GM18526 (cell line): Measurements from ENCODE around the gene MFSD2A.

Source experiments
- POLR2A ChIP-seq: IDR thresholded peaks from 3 replicates; pipeline ENCODE4 v1.6.1; 2011; ENCODE audit not compliant: insufficient read length; ENCODE audit errors: extremely low read depth

The MFSD2A gene

GRCh38 chr1:39980555-39981313 lies 25.8 kb downstream of the MFSD2A start:
- no peak for TF ChIP-seq POLR2A

DNA sequence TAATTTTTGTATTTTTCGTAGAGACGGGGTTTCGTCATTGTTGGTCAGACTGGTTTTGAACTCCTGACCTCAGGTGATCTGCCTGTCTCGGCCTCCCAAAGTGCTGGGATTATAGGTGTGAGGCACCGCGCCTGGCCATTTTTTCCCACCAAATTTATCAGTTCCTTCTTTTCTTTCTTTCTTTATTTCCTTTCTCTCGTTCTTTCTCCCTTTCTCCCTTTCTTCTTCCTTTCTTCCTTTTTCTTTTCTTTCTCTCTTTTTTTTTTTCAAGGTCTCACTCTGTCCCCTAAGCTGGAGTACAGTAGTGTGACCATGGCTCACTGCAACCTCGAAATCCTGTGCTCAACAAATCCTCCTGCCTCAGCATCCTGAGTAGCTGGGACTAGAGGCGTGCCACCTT lies 26.4 kb downstream of the MFSD2A start:
- TF ChIP-seq POLR2A = no peak

DNA sequence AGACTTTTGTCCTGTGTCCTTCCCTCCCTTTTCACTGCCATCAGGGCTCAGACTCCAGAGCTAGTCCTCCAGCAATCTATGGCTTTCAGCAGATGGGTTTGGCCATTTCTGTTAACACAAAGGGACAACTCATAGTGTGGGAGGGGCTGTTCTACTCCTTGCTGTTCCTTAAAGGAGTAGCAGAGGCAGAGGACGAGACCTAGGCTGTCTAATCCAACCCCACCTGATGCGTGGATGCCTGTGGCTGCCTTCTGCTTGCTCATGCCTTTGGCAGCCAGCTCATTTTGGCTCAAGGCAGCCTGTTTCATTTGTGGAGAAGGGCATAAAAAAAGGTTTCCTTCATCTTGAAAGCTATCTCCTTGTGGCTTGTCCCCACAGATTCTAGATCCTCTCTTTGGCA lies 27.0 kb downstream of the MFSD2A start:
- TF ChIP-seq POLR2A = no peak

DNA sequence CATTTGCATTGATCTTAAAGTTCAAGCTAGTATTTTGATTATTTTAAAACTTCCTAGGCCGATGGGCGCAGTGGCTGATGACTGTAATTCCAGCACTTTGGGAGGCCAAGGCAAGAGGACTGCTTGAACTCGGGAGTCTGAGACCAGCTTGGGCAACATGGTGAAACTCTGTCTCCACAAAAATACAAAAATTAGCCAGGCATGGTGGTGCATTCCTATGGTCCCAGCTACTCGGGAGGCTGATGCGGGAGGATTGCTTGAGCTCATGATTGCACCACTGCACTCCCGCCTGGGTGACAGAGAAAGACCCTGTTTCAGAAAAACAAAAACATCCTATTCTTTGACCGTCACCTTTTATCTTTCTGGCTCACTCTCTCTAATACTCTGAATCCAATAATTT lies 30.0 kb downstream of the MFSD2A start:
- no peak for TF ChIP-seq POLR2A

DNA sequence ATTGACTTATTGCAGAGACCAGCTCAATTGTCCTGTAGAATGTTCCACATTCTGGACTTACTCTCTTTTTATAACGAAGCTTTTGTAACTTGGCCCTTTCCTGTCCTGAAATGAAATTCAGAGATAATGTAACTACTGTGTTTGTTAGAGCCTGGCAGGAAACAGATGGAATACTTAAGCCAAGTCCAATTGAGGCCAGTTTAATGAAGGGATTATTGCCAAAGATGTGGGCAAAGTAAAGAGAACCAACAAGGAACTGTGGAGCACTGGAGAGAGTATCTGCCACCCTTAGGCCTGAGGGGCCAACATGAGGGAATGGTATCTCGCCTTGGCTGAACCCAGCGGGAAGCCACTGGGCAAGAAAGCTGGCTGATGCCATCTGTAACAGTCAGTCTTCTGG lies 32.9 kb downstream of the MFSD2A start:
- TF ChIP-seq POLR2A = no peak

- no peak for TF ChIP-seq POLR2A
Measured at GRCh38 chr1:39988618-39989343, 33.8 kb downstream of the MFSD2A start.

DNA sequence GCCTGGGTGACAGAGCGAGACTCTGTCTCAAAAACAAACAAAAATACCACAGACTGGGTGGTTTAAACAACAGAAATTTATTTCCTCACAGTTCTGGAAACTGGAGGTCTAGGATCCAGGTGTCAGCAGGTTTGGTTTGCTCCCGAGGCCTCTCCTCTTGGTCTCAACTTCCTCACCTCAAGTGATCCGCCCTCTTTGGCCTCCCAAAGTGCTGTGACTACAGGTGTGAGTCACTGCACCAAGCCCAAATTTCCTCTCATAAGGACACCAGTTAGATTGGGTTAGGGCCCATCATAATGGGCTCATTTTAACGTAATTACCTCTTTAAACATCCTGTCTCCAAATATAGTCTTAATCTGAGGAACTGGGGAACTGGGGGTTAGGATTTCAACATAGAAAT lies 35.5 kb downstream of the MFSD2A start:
- no peak for TF ChIP-seq POLR2A

- TF ChIP-seq POLR2A = no peak
Measured at GRCh38 chr1:39992234-39992633, 37.3 kb downstream of the MFSD2A start.

- TF ChIP-seq POLR2A = no peak
Measured at GRCh38 chr1:39992888-39993287, 37.9 kb downstream of the MFSD2A start.

DNA sequence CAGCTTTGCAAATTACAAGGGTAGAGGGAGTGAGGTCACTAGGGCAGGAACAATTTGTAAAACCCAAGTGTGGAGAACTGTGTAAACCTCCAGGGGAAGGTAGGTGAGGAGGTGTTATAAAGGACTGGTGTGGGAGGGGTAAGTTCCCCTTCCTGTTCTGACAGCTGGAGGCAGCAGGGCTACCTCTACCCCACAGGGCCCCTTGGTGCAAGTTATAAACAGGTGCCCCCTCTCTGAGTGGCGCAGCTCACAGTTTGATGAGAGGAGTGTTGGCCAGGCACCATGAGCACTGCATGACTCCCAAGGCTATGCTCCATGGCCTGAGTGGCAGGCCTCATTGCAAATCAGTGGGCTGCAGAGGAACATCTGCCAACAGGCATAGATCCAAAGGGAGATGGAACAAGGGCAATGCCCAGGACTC lies 41.0 kb downstream of the MFSD2A start:
- peak; percentile 22 for TF ChIP-seq POLR2A

GRCh38 chr1:39996396-39997004 lies 41.6 kb downstream of the MFSD2A start:
- no peak for TF ChIP-seq POLR2A

DNA sequence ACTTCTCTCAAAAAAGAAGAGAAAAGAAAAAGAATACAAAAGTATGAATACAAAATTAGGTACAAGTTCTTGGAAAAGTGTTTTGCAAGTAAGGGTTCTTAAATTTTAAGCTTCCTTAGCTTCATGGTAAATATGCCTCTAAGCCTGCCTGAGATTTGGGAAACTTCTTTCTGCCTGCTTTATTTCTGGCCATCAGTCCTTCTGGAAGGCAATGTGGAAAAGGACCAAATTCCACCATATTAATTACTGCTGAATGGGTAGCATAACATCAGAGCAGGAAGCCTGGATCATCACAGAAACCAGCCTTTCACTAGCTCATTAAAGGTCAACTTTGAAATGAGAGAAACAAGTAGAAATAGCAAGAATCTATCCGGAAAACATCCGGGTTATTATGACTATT lies 46.5 kb downstream of the MFSD2A start:
- no peak for TF ChIP-seq POLR2A

DNA sequence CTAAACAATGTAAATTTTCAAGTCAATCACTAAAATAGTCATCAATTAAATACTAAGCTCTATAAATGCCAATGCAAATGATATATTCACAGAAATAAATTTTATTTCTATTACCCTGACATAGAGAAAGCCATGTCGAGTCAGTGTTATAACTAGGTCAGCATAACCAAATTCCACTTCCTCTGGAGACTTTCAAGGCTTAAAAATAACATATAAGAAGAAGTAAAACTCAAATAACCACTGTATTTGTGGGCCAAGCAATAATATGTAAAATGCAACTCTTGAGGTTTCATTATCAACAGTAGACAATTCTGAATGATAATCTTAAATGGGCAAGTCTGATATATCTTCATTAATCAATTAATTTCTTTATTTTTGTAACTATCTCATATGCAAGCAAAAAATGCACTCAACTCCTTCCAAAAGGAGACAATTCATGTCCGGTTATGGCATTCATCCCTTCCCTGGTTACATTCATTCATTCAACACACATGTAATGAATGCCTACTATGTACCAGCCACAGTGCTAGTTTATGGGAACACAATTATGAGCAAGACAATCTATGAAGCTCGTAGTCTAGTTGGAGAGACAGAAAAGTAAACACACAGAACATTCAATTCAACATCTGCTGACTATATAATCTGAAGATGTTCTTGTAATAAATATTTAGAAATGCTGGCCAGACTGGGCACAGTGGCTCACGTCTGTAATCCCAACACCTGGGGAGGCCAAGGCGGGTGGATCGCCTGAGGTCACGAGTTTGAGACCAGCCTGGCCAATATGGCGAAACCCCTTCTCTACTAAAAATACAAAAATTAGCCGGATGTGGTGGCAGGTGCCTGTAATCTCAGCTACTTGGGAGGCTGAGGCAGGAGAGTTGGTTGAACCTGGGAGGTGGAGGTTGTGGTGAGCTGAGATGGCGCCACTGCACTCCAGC lies 48.5 kb downstream of the MFSD2A start:
- TF ChIP-seq POLR2A = no peak

- no peak for TF ChIP-seq POLR2A
Measured at GRCh38 chr1:40004857-40005256, 49.9 kb downstream of the MFSD2A start.

DNA sequence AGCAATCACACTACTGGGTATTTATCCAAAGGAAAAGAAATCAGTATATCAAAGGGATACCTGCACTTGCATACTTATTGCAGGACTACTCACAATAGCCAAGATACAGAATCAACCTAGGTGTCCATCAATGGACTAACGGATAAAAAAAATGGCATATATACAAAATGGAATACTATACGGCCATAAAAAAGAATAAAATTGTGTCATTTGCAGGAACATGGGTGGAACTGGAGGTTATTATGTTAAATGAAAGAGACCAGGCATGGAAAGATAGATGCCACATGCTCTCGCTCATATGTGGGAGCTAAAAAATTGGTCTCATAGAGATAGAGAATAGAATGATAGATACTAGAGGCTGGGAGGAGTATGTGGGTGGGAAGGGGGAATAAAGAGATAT lies 56.3 kb downstream of the MFSD2A start:
- no peak for TF ChIP-seq POLR2A
